HG02623 (cell line): ENCODE data around the gene PIM3.
"Not testable (repeated sequence)": the region's sequence is repeated elsewhere in the genome, so short reads cannot be mapped to it uniquely, and the experiment has no call there.

Experiments used
- ATAC-seq: cut with Tn5 transposase; IDR thresholded peaks from one replicate; pipeline ENCODE4 v1.9.1; 2021; ENCODE audit warnings: moderate library complexity; ENCODE audit not compliant: unreplicated experiment

PIM3 gene

DNA sequence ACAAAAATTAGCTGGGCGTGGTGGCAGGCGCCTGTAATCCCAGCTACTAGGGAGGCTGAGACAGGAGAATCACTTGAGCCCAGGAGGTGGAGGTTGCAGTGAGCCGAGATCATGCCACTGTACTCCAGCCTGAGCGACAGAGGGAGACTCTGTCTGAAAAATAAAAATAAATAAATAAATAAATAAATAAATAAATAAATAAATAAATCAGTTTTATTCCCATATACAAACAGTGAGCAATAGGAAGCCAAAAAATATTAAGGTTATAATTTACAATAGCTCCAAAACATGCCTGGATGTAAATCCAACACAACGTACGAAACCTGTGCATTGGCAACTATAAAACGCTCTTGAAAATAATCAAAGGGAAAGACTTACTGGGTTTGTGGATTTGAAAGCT lies 21.2 kb downstream of the PIM3 start:
- not testable (repeated sequence) for ATAC-seq

DNA sequence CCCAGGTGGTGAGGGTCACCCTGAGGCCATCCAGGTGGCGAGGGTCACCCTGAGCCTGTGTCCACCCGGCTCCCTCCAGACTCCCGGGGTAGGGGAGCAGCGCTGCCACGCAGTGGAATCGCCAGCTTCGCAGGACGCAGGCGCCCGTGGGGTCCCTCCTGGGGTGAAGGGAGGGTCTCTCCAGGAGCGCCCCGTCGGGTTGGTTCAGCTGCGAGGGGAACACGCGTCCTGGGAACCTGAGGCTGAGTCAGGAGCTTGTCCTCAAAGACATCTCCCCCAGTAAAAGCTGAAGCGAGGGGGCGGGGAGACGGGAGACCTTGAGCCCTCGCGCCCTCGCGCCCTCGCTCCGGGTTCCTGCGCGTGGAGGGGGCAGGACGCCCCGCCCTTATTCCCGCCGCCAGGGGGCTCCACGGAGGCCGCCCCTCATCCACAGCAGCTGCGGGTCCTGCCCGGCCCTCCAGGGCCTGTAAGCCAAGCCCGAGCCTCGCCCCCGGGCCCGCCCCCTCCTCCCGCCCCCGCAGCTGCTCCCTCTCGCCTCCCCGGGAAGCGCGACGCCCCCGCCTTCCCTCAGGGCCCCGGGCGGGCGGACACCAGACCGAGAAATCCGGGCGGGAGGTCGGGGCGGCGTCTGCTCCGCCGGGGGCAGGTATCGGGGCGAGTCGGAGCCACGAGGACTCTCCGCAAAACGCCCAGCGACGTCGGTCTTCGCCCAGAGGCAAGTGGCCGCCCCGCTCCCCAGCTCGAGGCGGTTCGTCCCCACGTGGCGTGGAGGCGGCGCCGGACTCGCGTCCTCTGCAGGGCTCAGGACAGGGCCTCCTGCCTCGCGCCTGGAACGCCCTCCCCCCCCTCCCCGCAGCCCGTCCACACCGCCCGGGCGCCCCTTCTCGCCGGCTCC lies 22.8 kb downstream of the PIM3 start:
- ATAC-seq, result no peak

DNA sequence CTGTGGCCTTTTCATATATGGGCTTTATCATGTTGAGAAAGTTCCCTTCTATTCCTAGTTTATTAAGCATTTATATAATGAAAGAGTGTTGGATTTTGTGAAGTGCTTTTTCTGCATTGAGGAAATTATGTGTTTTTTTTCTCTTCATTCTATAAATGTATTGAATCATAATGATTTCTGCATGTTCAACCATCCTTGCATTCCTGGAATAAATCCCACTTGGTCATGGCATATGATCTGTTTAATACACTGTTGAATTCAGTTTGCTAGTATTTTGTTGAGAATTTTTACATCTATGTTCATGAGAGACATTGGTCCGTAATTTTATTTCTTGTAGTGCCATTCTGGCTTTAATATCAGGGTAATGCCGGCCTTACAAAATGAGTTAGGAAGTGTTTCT lies 25.8 kb downstream of the PIM3 start:
- no peak for ATAC-seq

DNA sequence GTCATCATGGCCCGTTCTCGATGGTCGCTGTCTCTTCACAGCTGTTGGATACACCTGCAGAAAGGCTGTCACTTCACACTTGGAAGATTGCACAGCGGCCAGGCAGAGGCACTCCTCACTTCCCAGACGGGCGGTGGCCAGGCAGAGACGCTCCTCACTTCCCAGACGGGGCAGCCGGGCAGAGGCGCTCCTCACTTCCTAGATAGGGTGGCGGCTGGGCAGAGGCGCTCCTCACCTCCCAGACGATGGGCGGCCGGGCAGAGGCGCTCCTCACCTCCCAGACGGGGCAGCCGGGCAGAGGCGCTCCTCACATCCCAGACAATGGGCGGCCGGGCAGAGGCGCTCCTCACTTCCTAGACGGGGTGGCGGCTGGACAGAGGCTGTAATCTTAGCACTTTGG lies 29.3 kb downstream of the PIM3 start:
- not testable (repeated sequence) for ATAC-seq

DNA sequence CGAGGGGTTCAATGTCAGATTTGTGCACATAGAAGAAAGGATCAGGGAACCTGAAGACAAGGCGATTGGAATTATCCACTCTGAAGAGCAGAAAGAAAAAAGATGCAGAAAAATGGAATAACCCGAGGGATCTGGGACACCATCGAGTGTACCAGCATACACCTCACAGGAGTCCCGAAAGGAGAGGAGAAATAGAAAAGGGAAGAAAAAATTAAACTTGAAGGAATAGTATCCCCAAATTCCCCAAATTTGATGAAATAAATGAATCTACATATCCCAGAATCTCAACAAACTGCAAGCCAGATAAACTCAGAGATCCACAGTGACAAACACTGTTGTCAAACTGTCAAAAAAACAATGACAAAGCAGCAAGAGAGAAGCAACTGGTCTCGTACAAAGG lies 30.6 kb downstream of the PIM3 start:
- ATAC-seq, result no peak

DNA sequence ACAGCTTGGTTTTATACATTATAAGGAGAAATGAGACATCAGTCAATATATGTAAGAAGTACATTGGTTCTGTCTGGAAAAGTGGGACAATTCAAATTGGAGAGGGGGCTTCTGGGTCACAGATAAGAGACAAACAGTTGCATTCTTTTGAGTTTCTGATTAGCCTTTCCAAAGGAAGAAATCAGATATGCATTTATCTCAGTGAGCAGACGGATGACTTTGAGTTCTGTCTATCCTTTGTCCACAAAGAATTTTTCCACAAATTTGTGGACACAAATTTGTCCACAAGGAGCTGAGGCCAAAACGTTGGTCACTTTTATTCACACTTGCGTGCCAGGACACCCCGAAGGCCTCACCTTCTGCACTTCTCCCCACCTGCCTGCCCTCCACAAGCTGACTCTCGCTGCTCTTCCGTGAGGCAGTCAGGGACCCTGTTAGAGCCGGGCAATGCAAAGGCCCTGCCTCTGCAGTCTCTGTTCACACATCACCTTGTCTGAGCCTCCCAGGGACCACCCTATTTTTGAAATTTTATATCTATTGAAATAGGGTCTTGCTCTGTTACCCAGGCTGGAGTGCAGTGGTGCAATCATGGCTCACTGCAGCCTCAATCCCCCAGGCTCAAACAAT lies 31.4 kb downstream of the PIM3 start:
- no peak for ATAC-seq

DNA sequence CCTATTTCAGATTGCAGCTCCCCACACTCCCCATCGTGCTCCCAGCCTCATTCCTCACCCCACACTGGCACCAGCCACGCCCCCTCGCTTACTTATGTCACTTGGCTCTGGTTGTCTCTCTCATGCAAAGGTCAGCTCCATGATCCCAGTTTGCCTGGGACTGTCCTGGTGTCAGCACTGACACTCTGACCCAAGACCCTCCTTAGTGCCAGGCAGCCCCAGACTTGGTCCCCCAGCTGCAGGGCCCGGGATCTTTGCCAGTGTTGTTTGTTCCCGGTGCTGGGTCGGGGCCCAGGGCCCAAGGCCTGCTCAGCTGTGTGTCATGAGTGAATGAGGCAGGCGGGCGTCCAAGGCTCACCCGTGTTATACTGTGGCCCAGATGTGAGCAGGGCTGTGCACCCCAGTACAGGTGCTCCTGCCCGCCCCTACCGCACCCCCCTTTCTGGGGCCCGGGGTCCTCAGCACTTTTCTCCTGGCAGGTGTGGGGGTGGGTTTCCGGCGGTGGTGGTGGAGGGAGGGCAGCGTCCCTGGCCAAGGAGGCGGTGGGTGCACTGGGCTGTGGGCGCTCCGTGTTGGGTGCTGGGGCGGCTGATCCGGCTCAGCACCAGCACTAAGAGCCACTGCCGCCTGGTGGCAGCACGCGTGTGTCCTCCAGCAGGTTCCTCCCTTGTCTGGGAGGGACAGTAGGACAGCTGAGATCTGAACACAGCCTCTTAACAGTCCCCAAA lies 32.5 kb downstream of the PIM3 start:
- no peak for ATAC-seq

DNA sequence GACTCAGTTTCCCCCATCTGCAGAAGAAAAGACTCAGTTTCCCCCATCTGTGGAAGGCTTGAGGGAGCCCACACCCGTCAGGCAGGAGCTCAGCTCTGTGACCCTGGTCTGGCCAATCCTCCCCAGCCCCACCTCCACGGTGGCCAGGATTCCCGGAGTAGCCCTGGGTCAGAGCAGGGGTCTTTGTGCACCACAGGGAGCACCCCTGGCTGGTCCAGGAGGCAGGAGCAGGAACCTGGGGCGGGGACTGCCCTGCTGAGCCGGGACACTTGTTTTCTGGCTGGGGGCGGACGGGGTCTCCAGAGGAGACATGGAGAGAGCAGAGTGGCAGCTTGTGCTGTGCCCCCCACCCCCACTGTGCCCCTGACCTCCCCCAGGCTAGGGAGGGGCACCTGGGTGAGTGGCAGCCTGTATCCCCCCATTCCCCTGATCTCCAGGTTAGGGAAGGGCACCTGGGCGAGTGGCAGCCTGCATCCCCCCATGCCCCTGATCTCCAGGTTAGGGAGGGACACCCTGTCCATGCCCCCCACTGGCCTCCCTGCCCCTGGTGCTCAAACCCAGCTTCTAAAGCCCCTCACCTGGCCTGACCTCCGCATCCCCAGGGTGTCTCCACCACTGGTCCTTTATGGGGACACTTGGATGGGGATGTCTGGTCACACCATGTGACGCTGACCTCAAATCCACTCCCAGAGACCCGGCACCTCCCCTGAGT lies 33.2 kb downstream of the PIM3 start:
- ATAC-seq, result no peak

DNA sequence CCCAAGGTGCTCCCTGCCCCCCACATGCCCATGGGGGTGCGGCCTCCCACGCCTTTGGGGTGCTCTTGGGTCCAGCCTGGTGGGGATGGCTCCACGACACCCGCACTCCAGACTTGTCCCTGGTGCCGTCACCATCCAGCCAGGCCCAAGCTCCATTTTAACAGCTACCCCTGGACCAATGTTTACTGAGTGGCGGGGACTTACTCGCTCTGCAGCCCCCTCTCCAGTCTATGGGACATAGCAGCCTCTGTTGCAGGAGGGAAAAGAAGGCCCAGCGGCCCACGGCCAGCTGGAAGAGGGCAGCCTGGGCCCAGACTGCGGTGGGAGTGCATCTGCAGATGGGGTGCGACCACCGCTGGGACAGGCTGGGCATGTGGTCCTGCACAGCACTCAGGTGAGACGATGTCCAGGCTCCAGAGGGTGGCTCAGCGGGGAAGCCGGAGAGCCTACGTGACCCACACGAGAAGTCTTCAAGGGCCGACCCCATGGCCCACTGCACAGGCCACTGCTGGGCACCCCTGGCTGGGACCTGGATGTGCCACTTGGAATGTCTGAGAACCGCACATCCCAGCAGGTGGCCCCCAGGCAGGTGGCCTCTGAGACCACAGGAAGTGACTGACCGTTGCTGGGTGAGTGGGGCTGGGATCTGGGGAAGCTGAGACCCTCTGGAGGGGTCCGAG lies 33.9 kb downstream of the PIM3 start:
- no peak for ATAC-seq

DNA sequence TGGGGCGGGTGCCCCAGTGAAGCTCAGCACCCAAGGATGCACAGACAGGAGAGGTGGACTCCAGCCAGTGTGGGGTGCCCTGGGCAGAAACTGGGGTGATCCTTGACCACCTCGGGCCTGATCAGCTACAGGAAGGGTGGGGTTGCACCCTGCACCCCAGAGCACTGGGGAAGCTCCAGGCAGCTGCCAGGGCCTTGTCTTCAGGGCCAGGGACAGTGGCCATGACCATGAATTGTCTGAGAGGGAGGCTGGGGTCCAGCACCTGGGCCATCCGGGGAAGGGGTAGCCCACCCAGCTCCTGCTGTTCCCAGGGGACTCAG lies 34.4 kb downstream of the PIM3 start:
- no peak for ATAC-seq

DNA sequence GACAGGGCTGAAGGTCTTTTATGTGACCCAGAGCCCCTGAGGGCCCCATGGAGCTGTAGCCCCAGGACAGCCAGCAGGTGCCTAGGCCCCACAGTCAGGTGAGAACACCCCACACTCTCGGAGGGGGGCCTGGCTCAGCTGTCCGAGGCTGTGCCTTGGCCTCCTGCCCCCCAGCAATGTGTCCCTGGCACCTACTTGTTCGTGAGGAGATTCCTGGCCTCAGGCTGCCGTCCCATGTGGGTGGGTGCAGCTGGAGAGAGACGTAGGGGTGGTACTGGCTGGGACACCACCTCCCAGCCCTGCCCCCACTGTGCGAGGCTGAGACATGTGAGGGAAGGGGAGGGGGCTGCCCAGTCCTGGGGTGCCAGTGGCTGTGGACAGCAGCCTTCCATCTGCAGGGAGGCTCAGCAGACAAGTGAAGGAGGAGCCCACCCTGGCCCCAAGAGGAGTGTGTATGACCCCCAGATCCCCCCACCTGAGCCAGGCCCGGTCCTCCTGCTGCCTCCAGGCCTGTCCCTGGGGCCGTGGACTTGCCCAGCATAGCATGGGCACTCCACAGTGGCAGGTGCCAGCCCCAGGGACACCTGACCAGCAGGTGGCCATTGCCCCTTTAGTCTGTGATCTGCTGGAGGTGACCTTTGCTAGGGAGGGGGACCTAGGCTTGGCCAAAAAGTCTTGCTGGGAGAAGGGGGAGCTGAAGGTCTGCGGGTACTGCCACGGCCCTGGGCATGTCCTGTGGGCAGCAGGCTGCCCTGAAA lies 35.0 kb downstream of the PIM3 start:
- no peak for ATAC-seq

DNA sequence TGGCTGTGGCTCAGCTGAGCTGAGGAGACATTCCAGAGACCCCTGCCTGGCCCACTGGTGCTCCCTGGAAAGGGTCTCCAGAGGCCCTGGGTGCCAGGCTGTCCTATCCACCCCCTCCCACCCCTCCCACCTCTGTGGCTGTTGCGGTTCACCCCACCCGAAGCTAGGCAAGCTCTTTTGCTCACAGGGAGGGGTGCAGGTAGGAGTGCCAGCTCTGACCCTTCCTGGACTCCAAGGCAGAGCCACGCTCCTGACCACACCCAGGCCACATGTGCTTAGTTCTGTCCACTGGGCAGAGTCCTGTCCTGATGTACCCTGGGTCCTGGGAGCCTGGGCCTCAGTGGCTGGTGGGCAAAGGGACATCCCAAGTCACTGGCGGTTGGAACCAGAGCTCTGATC lies 35.5 kb downstream of the PIM3 start:
- no peak for ATAC-seq

DNA sequence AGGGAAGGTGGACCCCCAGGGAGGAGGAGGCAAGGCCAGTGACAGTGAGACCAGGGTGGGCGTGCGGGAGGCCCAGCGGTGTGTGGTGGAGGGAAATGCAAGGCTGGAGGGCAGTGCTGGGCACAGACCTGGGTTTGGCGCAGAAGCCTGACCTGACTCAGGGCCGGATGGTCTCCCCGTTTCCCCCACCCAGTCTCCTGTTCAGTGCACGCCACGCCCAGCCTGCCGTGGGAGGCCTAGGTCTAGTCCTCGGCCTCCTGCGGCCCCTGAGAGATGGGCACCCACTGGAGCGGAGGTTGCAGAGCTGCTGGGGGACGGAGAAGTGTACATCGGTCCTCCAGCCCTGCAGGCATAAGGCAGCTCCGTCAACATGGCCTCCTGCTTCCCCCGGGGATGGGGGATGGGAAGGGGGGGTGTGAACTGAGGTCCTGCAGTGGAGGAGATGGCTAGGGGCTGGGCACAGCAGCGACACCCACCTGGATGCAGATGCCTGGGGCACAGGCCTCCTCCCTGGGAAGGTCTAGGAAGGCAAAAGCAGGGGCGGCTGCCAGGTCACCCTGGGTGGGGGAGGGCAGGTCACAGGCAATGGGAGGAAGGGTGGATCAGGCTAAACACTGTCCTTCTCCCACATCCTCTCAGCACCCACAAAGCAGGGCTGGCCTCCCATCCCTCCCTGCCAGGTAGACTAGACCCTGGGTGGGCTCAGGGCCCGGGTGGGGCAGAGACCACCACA lies 36.1 kb downstream of the PIM3 start:
- ATAC-seq, result no peak

DNA sequence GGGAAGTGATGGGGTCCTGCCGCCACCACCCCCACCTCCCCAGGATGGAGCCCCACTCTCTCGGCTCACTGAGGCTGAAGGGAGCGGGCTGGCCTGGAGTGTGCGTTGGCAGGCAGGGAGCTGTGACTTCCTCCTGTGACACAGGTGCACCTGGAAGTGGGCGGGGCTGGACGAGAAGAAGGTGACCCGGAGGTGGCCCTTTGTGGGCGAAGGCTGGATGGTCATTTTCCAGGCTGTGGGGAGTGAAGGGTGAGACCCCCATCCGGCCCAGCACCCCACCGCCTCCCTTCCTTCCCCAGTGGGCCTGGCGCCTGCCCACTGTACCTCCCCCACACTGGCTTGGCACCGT lies 36.7 kb downstream of the PIM3 start:
- ATAC-seq, result no peak

DNA sequence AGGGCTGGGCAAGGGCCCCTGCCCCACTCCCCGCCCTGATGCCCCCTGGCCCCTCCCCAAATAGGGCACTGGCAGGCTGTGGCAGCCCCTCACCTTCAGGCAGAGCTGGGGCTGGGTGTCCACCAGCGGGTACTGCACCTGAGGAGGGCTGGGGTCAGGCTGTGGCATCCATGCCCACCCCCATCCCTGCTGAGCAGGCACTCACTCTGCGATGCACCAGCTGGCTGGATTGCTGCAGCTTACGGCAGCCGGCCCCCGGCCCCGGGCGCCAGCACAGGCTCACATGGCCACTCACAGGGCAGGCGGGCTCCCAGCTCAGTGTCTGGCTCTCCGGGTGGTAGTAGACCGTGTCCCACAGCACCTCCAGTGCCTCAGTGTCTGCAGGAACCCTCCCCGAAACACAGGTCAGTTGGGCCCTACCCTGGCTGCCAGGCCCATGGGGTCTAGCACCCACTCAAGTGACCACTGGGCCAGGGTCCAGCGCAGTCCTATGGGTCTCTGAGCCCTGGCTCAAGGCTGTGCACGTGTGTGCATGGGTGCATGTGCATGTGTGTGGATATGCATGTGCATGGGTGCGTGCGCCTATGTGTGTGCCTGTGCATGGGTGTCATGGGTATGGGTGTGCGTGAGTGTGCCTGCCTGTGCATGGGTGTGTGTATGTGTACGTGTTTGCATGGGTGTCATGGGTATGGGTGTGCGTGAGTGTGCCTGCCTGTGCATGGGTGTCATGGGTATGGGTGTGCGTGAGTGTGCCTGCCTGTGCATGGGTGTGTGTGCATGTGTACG lies 37.6 kb downstream of the PIM3 start:
- no peak for ATAC-seq

DNA sequence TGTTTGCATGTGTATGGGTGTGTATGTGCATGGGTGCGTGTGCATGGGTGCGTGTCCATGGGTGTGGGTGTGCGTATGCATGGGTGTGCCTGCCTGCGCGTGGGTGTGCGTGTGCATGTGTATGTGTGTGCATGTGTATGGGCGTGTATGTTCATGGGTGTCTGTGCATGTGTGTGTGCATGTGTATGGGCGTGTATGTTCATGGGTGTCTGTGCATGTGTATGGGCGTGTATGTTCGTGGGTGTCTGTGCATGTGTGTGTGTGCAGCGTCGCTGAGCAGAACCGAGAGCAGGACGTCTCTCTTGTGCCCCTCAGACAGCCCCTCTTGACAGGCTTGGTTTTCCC lies 38.1 kb downstream of the PIM3 start:
- no peak for ATAC-seq

DNA sequence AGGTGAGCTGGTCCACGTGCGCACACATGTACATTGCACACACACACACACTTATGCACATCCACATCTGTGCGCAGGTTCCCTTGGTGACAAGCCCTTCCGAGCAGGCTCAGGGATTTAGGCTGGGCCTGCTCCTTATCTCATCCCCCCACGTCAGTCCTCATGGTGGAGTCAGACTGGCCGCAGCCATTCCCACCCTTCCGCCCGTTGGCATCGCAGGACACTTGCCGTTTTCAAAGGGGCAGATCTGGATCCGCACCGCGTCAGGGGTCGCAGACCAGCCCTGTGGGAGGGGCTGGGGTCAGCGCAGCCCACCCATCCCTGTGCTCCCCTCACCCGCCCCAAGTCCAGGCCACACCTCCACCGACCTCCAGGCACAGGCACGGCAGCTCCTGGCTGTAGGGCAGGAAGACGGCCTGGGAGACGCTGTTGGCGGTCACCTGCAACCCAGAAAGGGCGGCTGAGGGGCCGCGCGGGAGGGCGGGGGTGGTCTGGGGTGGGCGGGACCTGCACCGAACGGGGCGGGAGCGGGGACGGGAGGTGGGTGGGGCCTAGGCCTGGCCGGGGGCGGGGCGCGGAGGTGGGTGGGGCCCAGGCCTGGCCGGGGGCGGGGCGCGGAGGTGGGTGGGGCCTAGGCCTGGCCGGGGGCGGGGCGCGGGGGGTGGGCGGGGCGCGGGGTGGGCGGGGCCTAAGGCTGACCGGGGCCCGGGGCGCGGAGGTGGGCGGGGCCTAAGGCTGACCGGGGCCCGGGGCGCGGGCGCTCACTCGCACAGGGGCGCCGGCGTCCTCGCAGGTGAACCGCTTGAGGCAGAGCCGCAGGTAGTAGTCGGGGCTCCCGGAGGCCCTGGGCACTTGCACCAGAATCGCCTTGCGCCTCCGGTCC lies 38.7 kb downstream of the PIM3 start:
- no peak for ATAC-seq
